SU-DHL-6 (cell line): ENCODE data around the gene USP6NL.

ENCODE experiments used
- H2AFZ ChIP-seq: fragments of 200-600 bp; sonication (generic); 2 replicates; pipeline ENCODE4 v1.6.1; 2014; ENCODE audit warnings: low read depth, mild to moderate bottlenecking, moderate library complexity, mixed read lengths, antibody characterized with exemption, low read length; ENCODE audit not compliant: severe bottlenecking
- H3F3A ChIP-seq: fragments of 200-600 bp; shearing (Covaris generic); 2 replicates; pipeline ENCODE4 v1.6.0; 2016; ENCODE audit warnings: antibody characterized with exemption, mild to moderate bottlenecking; ENCODE audit not compliant: insufficient read depth
- H3K27ac ChIP-seq: fragments of 200-600 bp; sonication (generic); 2 replicates; pipeline ENCODE4 v1.5.1; 2016; ENCODE audit warnings: low read depth, mild to moderate bottlenecking, low read length, moderate library complexity, mixed read lengths
- H3K27me3 ChIP-seq: fragments of 200-600 bp; sonication (generic), shearing (Covaris generic); 2 replicates; pipeline ENCODE4 v1.6.0; 2014; ENCODE audit warnings: mild to moderate bottlenecking, low read length
- H3K36me3 ChIP-seq: fragments of 200-600 bp; sonication (generic); 2 replicates; pipeline ENCODE4 v1.6.1; 2014; ENCODE audit warnings: mild to moderate bottlenecking, low read length, mixed read lengths
- H3K4me2 ChIP-seq: fragments of 300-600, 200-600 bp; shearing (Covaris generic), sonication (generic); 2 replicates; pipeline ENCODE4 v1.6.0; 2014; ENCODE audit warnings: low read length, low read depth, mild to moderate bottlenecking; ENCODE audit not compliant: poor library complexity, severe bottlenecking
- H3K4me3 ChIP-seq: fragments of 200-600 bp; sonication (generic); 2 replicates; pipeline ENCODE4 v1.5.1; 2014; ENCODE audit warnings: antibody characterized with exemption, low read length, mild to moderate bottlenecking, mixed read lengths; ENCODE audit not compliant: insufficient read depth, poor library complexity, severe bottlenecking
- H3K79me2 ChIP-seq: fragments of 200-600 bp; sonication (generic); 2 replicates; pipeline ENCODE4 v1.6.1; 2014; ENCODE audit warnings: mild to moderate bottlenecking, low read length, moderate library complexity; ENCODE audit not compliant: insufficient read depth
- H3K9ac ChIP-seq: fragments of 200-600 bp; sonication (generic); 2 replicates; pipeline ENCODE4 v1.7.0; 2014; ENCODE audit warnings: mild to moderate bottlenecking, low read length
- H3K9me2 ChIP-seq: fragments of 200-600 bp; sonication (generic); replicated peaks from 2 replicates; pipeline ENCODE4 v1.6.1; 2014; ENCODE audit warnings: low read length; ENCODE audit not compliant: insufficient read depth
- H3K9me3 ChIP-seq: fragments of 200-600 bp; sonication (generic); 2 replicates; pipeline ENCODE4 v1.6.1; 2014; ENCODE audit warnings: low read length, mixed read lengths; ENCODE audit not compliant: insufficient read depth
- H4K20me1 ChIP-seq: fragments of 200-600 bp; sonication (generic); 2 replicates; pipeline ENCODE4 v1.6.1; 2014; ENCODE audit warnings: low read depth, mild to moderate bottlenecking, antibody characterized with exemption, low read length, moderate library complexity, mixed read lengths
- CTCF ChIP-seq: fragments of 200-600 bp; sonication (generic); IDR thresholded peaks from one replicate; pipeline ENCODE4 v1.5.1; 2017; ENCODE audit warnings: antibody characterized with exemption, mild to moderate bottlenecking, low read length, moderate library complexity; ENCODE audit not compliant: insufficient read depth, poor library complexity, severe bottlenecking
- EZH2phosphoT487 ChIP-seq: fragments of 200-600 bp; sonication (generic), shearing (Covaris generic); conservative IDR thresholded peaks from 2 replicates; pipeline ENCODE4 v1.6.1; 2018; ENCODE audit warnings: mild to moderate bottlenecking, antibody characterized with exemption, low read length, moderate library complexity, mixed read lengths

The USP6NL gene

GRCh38 chr10:11602919-11603523 lies 8.4 kb downstream of the USP6NL start:
- Histone ChIP-seq H3K79me2 (peaks cover 100% of the 10 kb centered on the region), H3K4me3 (peak overlapping the region; percentile 15), H4K20me1 (peaks cover 39% of the 10 kb centered on the region), H3K4me2 (peak overlapping the region; percentile 100), H3K9me3 (no peaks in the 10 kb centered on the region), H3K27me3 (no peaks in the 10 kb centered on the region), H3K9ac (peak overlapping the region; percentile 87; the same call in 1 of the 2 replicates), H2AFZ (no peak overlapping the region), H3K36me3 (peaks cover 11% of the 10 kb centered on the region; the same call in 1 of the 2 replicates), H3K27ac (peak overlapping the region; percentile 91), H3F3A (peaks cover 55% of the 10 kb centered on the region), H3K9me2 (no peaks in the 10 kb centered on the region)
- no peak for TF ChIP-seq CTCF

- H2AFZ ChIP-seq = no peak overlapping the region
- no peaks in the 10 kb centered on the region for H3K9me2 ChIP-seq
- H3K36me3 ChIP-seq = peaks cover 17% of the 10 kb centered on the region; the same call in 1 of the 2 replicates
- peak overlapping the region; percentile 8 for H3K4me3 ChIP-seq
- no peak for TF ChIP-seq EZH2phosphoT487
- H3F3A ChIP-seq = peaks cover 51% of the 10 kb centered on the region
- peaks cover 40% of the 10 kb centered on the region for H4K20me1 ChIP-seq
- no peaks in the 10 kb centered on the region for H3K27me3 ChIP-seq
- H3K27ac ChIP-seq = peak overlapping the region; percentile 91; the same call in 1 of the 2 replicates
- no peaks in the 10 kb centered on the region for H3K9me3 ChIP-seq
- H3K79me2 ChIP-seq = peaks cover 100% of the 10 kb centered on the region
- H3K4me2 ChIP-seq = peak overlapping the region; percentile 100
- H3K9ac ChIP-seq = peak overlapping the region; percentile 17; the same call in 1 of the 2 replicates
These were observed 9.1 kb downstream of the USP6NL start for GRCh38 chr10:11602358-11602757.

- no peak overlapping the region for H2AFZ ChIP-seq
- H3K27ac ChIP-seq = peak overlapping the region; percentile 25; the same call in 1 of the 2 replicates
- H3K79me2 ChIP-seq = peaks cover 100% of the 10 kb centered on the region
- H4K20me1 ChIP-seq = peaks cover 46% of the 10 kb centered on the region
- H3F3A ChIP-seq = peaks cover 44% of the 10 kb centered on the region
- H3K4me3 ChIP-seq = no peak overlapping the region
- no peaks in the 10 kb centered on the region for H3K27me3 ChIP-seq
- H3K4me2 ChIP-seq = peak overlapping the region; percentile 100
- H3K9me2 ChIP-seq = no peaks in the 10 kb centered on the region
- peaks cover 22% of the 10 kb centered on the region; the same call in 1 of the 2 replicates for H3K36me3 ChIP-seq
- no peak overlapping the region for H3K9ac ChIP-seq
- TF ChIP-seq EZH2phosphoT487 = no peak
- no peak for TF ChIP-seq CTCF
- no peaks in the 10 kb centered on the region for H3K9me3 ChIP-seq
These were observed 9.8 kb downstream of the USP6NL start for GRCh38 chr10:11601670-11602069.

GRCh38 chr10:11600280-11600679 lies 11.2 kb downstream of the USP6NL start:
- Histone ChIP-seq H3K27ac (peak overlapping the region; percentile 0; the same call in 1 of the 2 replicates), H4K20me1 (peaks cover 46% of the 10 kb centered on the region), H3K9ac (no peak overlapping the region), H3K9me3 (no peaks in the 10 kb centered on the region), H3K4me2 (peak overlapping the region; percentile 39), H2AFZ (no peak overlapping the region), H3K4me3 (no peak overlapping the region), H3K79me2 (peaks cover 100% of the 10 kb centered on the region), H3K27me3 (no peaks in the 10 kb centered on the region), H3F3A (peaks cover 30% of the 10 kb centered on the region), H3K9me2 (no peaks in the 10 kb centered on the region), H3K36me3 (peaks cover 28% of the 10 kb centered on the region; the same call in 1 of the 2 replicates)
- TF ChIP-seq EZH2phosphoT487 (no peak), CTCF (no peak)
